ENCODE measurements around the gene CDH4. TPM values are rescaled to one million over a fixed set of nuclear protein-coding genes. Genes with fewer than 3 reads are reported as not detected.

Gene CDH4
- total and polyA plus RNA-seq, 2 of the 13 experiments (the other 11 are each of a cell fraction or from before 2014, with no cell fraction given), result not detected

DNA sequence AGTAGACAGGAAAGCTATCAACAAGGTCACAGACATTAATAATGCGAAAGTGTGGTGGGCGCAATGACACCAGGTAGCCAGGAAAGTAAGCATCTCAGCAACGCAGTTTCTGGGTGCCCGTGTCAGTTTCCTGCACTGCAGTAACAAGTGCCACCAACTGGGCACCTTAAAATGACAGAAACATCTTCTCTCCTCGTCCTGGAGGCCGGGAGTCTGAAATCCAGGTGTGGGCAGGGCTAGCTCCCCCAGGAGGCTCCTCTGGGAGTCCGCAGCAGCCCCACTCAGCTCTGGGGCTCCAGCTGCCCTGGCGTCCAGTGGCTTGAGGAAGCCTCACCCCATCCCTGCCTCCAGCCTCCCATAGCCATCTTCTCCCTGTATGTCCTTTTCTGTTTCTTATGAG, 426.4 kb downstream of the CDH4 start (continued):
- TF ChIP-seq, protein P1, sequence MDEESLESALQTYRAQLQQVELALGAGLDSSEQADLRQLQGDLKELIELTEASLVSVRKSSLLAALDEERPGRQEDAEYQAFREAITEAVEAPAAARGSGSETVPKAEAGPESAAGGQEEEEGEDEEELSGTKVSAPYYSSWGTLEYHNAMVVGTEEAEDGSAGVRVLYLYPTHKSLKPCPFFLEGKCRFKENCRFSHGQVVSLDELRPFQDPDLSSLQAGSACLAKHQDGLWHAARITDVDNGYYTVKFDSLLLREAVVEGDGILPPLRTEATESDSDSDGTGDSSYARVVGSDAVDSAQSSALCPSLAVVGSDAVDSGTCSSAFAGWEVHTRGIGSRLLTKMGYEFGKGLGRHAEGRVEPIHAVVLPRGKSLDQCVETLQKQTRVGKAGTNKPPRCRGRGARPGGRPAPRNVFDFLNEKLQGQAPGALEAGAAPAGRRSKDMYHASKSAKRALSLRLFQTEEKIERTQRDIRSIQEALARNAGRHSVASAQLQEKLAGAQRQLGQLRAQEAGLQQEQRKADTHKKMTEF (CRISPR knock-in tag; IDR thresholded peaks at IDR 0.05), result no peak
- TF ChIP-seq HDAC2 (CRISPR knock-in tag; IDR thresholded peaks at IDR 0.05) (no peak), ZNF557 (CRISPR knock-in tag; IDR thresholded peaks at IDR 0.05) (no peak), CREB1 (IDR thresholded peaks at IDR 0.05) (no peak), CREB1 (CRISPR knock-in tag; IDR thresholded peaks at IDR 0.05) (no peak), CHD4 (IDR thresholded peaks at IDR 0.05; ENCODE audit: borderline replicate concordance, low read length) (no peak)

DNA sequence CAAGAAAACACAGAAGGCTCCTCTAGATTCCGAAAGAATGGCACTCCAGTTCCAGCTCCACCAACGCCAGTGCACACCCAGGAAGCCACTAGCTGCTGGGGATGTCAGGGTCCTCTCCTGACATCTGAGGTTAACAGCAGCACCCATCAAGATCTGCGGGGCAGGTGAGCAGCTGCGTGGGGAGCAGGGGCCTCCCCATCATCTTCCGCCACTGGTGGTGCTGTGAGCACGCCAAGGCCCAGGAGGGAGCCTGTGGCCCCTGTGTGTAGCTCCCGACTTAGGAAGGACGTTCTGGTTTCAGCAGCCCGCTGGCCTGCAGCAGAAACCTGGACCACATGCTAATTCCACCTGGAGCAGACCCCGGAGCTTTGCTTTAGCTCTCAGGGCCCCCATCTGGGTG, 427.4 kb downstream of the CDH4 start:
- H2AFZ ChIP-seq (ENCODE audit: low read length), result no peak overlapping the region
- POLR2A ChIA-PET, result no interaction called here
- no peak for DNase-seq (ENCODE audit: low spot score)
- in situ Hi-C loops (cut with HindIII; ENCODE audit: extremely low pct_ligation_motif_present, low pct_unique_long_range_greater_than_20kb) (no loop called here), intact Hi-C loops (cut with micrococcal nuclease; ENCODE audit: unreplicated experiment) (no loop called here)
- FAIRE-seq, result no peak
- no peaks in the 10 kb centered on the region for H3K4me1 ChIP-seq (ENCODE audit: insufficient read depth, low read length)
- no peak for ATAC-seq
- H3K79me2 ChIP-seq (ENCODE audit: insufficient read depth, low read length), result no peaks in the 10 kb centered on the region
- H3K27me3 ChIP-seq (ENCODE audit: control insufficient read depth in 1 of 2, insufficient read depth in 2 of 2, low read length in 2 of 2), result peaks cover 16 to 65% of the 10 kb centered on the region in 2 experiments; a peak in 4 of 5 replicates
- no TSS peak for BruUV-seq (replicated peaks)
- no peak overlapping the region for H3K9ac ChIP-seq (ENCODE audit: insufficient read depth, low read depth, low read length)
- CTCF ChIA-PET (ENCODE audit: low intra/inter-chr PET ratio, low total read pairs), result no interaction called here
- H4K20me1 ChIP-seq (ENCODE audit: insufficient read depth, low read length), result no peaks in the 10 kb centered on the region; the same call in 1 of the 2 replicates
- H3K9me3 ChIP-seq (ENCODE audit: low read length), result no peaks in the 10 kb centered on the region
- no peak overlapping the region for H3K4me2 ChIP-seq (ENCODE audit: low read depth, low read length)
- no peaks in the 10 kb centered on the region for H3K36me3 ChIP-seq (replicated peaks in 1 of 2; ENCODE audit: control insufficient read depth in 1 of 2, insufficient read depth in 2 of 2, low read length in 2 of 2)
- no peak overlapping the region for H3K27ac ChIP-seq (ENCODE audit: extremely low read length, insufficient read depth, low read length)
- 14% methylated on average over 10 of the region's 10 CpGs for WGBS (ENCODE audit: low lambda C conversion rate)
- H3K4me3 ChIP-seq (replicated peaks in 1 of 3; ENCODE audit: insufficient read depth in 1 of 3, low read depth in 2 of 3, low read length in 3 of 3), result no peak overlapping the region
- TF ChIP-seq, protein P2, sequence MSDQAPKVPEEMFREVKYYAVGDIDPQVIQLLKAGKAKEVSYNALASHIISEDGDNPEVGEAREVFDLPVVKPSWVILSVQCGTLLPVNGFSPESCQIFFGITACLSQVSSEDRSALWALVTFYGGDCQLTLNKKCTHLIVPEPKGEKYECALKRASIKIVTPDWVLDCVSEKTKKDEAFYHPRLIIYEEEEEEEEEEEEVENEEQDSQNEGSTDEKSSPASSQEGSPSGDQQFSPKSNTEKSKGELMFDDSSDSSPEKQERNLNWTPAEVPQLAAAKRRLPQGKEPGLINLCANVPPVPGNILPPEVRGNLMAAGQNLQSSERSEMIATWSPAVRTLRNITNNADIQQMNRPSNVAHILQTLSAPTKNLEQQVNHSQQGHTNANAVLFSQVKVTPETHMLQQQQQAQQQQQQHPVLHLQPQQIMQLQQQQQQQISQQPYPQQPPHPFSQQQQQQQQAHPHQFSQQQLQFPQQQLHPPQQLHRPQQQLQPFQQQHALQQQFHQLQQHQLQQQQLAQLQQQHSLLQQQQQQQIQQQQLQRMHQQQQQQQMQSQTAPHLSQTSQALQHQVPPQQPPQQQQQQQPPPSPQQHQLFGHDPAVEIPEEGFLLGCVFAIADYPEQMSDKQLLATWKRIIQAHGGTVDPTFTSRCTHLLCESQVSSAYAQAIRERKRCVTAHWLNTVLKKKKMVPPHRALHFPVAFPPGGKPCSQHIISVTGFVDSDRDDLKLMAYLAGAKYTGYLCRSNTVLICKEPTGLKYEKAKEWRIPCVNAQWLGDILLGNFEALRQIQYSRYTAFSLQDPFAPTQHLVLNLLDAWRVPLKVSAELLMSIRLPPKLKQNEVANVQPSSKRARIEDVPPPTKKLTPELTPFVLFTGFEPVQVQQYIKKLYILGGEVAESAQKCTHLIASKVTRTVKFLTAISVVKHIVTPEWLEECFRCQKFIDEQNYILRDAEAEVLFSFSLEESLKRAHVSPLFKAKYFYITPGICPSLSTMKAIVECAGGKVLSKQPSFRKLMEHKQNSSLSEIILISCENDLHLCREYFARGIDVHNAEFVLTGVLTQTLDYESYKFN (CRISPR knock-in tag; conservative IDR thresholded peaks at IDR 0.05), result no peak
- TF ChIP-seq, protein P3, sequence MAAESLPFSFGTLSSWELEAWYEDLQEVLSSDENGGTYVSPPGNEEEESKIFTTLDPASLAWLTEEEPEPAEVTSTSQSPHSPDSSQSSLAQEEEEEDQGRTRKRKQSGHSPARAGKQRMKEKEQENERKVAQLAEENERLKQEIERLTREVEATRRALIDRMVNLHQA (CRISPR knock-in tag; IDR thresholded peaks at IDR 0.05), result no peak
- TF ChIP-seq ZNF331 (CRISPR knock-in tag; IDR thresholded peaks at IDR 0.05), result no peak
- TF ChIP-seq, protein P4, sequence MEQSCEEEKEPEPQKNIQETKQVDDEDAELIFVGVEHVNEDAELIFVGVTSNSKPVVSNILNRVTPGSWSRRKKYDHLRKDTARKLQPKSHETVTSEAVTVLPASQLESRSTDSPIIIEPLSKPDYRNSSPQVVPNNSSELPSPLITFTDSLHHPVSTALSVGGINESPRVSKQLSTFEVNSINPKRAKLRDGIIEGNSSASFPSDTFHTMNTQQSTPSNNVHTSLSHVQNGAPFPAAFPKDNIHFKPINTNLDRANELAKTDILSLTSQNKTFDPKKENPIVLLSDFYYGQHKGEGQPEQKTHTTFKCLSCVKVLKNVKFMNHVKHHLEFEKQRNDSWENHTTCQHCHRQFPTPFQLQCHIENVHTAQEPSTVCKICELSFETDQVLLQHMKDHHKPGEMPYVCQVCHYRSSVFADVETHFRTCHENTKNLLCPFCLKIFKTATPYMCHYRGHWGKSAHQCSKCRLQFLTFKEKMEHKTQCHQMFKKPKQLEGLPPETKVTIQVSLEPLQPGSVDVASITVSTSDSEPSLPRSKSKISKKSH (CRISPR knock-in tag; IDR thresholded peaks at IDR 0.05; ENCODE audit: borderline replicate concordance), result no peak
- no peak for TF ChIP-seq ZNF230 (CRISPR knock-in tag; IDR thresholded peaks at IDR 0.05)
- no peak for TF ChIP-seq ZNF333 (CRISPR knock-in tag; IDR thresholded peaks at IDR 0.05; ENCODE audit: borderline replicate concordance)
- TF ChIP-seq ZNF20 (CRISPR knock-in tag; IDR thresholded peaks at IDR 0.05), result no peak
- no peak for TF ChIP-seq ZNF777 (CRISPR knock-in tag; IDR thresholded peaks at IDR 0.05)
- TF ChIP-seq ZNF510 (CRISPR knock-in tag; IDR thresholded peaks at IDR 0.05; ENCODE audit: low read depth), result no peak
- no peak for TF ChIP-seq PRMT3 (CRISPR knock-in tag; IDR thresholded peaks at IDR 0.05; ENCODE audit: borderline replicate concordance, low read depth)
- TF ChIP-seq MYNN (CRISPR knock-in tag; IDR thresholded peaks at IDR 0.05; ENCODE audit: low read depth), result no peak
- no peak for TF ChIP-seq CBX1 (IDR thresholded peaks at IDR 0.05; ENCODE audit: low read depth)
- no peak for TF ChIP-seq HIVEP1 (CRISPR knock-in tag; IDR thresholded peaks at IDR 0.05)

Data from HepG2 (cell line).